ENCODE measurements around the gene ITSN2. TPM values are rescaled to one million over a fixed set of nuclear protein-coding genes. Genes with fewer than 3 reads are reported as not detected.

The ITSN2 gene
- total RNA-seq, 2 donors from 2014 or later, result 32.9 to 61.0 TPM

GRCh38 chr2:24158131-24158530, 202.2 kb downstream of the ITSN2 start:
- DNase-seq (no peak), ATAC-seq (no peak)
- WGBS, 2 donors, result 48 to 66% methylated on average over 5 of the region's 5 CpGs
- Histone ChIP-seq H3K36me3 (replicated peaks in 1 of 2; ENCODE audit: insufficient read depth in 1 of 2, low read depth in 2 of 2) (no peaks in the 10 kb centered on the region), H3K27me3 (no peaks in the 10 kb centered on the region), H3K27ac (no peak overlapping the region), H3K9me3 (no peaks in the 10 kb centered on the region), H3K4me1 (no peaks in the 10 kb centered on the region), H3K4me3 (no peak overlapping the region)
- intact Hi-C loops (cut with DNase I), result no loop called here
- TF ChIP-seq CTCF (IDR thresholded peaks at IDR 0.05), result no peak
- no peak for TF ChIP-seq POLR2A (IDR thresholded peaks at IDR 0.05)

- DNase-seq (no peak), ATAC-seq (no peak)
- no peaks in the 10 kb centered on the region for H3K36me3 ChIP-seq (replicated peaks in 1 of 2; ENCODE audit: insufficient read depth in 1 of 2, low read depth in 2 of 2)
- H3K27me3 ChIP-seq, result no peaks in the 10 kb centered on the region
- no peak overlapping the region for H3K27ac ChIP-seq
- intact Hi-C loops (cut with DNase I), result no loop called here
- TF ChIP-seq CTCF (IDR thresholded peaks at IDR 0.05) (no peak), POLR2A (IDR thresholded peaks at IDR 0.05) (no peak)
- 91 to 93% methylated on average over 4 of the region's 4 CpGs for WGBS, 2 donors
- H3K4me3 ChIP-seq, result no peak overlapping the region
- H3K4me1 ChIP-seq, result no peaks in the 10 kb centered on the region
- H3K9me3 ChIP-seq, result no peaks in the 10 kb centered on the region
Observed at GRCh38 chr2:24153478-24153877, 206.9 kb downstream of the ITSN2 start.

Small RNA genes within 50 kb of the gene (small RNA-seq; reads per million reads assigned to genes)
- gene HMGN2P20 (not detected), gene RF00602 (not detected)

Other genes with a start within 250 kb of the ITSN2 start
- gene PFN4, start 237.2 kb downstream of the ITSN2 start, total RNA-seq, result not detected
- 10 to 100 TPM in 1 of 2 donors, 1 to 10 TPM in 1; 6.5 to 56.7 TPM for gene FAM228B, start 237.1 kb downstream of the ITSN2 start, total RNA-seq
- gene FAM228A, start 185.5 kb downstream of the ITSN2 start, total RNA-seq, result not detected
- gene NCOA1, start 130.7 kb upstream of the ITSN2 start, total RNA-seq, result 10 to 100 TPM; 22.1 to 38.7 TPM

All from body of pancreas (tissue), 4 donors.